Activated gamma-delta T cell treated with Interleukin-2 at 50 U/mL for 16 hours (primary cell): ENCODE results near the gene DGKZ.

Experiments
- DNase-seq: peaks from one replicate; pipeline ENCODE4 v3.0.0-alpha.2; 2020

Gene DGKZ

DNA sequence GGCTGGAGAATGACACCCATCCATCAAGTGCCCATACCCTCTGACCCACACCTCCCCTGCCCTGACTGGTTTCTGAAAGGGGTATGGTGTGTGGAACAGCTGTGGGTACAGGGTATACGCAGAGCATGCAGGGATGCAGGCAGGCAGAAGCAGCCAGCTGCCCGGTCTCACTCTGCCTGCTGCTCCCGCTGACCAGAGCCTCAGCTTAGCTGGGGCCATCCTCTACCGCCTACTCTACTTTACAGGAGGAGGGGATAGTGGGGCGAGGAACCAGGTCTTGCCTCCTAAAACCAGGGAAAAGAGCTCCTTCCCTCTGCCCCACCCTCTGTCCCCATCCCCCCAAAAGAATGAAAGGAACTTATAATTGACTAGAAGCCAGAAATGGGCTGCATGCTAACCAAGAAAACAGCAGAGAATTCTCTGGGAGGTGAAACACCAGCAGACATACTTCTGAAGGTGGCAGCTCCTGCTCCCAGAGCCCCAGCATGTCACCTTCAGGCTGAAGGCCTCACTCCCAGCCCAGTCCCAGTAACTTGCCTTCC lies 57.3 kb downstream of the DGKZ start:
- DNase-seq = no peak

- no peak for DNase-seq
Measured at GRCh38 chr11:46407635-46408034, 60.4 kb downstream of the DGKZ start.

DNA sequence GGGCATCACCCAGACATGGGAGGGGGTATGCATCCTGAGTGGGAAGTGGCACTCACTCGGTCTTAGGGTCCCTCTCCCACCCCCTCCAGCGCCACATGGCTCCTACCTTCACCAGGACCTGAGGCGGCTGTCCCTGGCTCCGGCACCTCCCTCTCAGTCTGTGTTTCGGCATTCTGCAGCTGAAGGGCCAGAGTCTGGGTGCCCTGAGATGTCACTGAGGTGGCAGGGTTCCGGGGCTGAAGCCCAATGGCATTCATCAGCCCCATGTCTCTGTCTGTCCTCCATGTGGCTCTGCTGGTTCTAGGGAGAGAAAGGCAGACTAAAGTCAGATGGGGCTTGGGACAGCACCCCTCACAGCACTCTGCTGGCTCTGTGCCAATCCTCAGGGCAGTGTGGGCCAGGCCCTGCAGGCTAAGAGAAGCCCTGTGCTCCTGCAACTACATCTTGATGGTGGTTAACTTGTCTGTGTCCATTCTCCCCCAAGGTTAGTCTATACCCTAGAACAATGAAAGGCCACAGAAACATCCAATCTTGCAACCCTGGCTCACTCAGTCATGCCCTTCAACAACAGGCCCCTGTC lies 61.2 kb downstream of the DGKZ start:
- no peak for DNase-seq

DNA sequence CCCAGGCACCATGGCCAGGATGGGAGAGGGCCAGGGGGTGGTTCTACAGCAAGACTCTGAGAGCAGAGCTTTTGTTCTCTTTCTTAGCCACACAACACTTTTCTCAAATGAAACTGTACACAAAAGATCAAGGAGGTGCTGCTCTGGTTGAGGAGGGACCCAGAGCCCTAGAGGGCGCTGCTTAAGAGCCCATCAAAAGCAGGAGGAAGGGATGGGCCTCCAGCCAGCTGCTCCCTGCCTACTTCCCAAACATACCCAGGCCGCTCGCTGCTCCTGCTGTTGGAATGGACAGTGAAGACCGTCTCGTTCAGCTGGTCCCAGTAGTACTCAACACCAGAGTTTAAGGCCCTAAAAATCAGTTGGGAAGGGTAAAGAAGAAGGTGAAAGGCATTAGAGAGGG lies 62.8 kb downstream of the DGKZ start:
- no peak for DNase-seq

- no peak for DNase-seq
Measured at GRCh38 chr11:46413760-46414465, 66.7 kb downstream of the DGKZ start.

DNA sequence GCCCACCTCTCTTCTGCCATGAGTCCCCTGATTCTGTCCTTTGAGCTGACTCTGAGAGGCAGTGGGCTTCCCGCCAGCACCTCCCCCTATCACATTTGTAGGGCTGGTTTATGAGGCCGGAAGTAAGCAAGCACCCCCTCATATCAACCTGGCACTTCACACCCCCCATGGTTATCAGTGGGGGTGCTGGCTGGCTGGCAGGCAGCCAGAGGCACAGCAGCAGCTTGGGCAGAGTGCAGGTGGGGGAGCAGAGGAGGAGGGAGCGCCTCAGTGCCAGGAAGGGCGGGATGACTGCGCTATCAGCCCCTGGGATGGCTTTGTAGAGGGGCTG lies 67.2 kb downstream of the DGKZ start:
- peak; percentile 19 for DNase-seq

- DNase-seq = no peak
Measured at GRCh38 chr11:46414879-46415278, 67.6 kb downstream of the DGKZ start.

DNA sequence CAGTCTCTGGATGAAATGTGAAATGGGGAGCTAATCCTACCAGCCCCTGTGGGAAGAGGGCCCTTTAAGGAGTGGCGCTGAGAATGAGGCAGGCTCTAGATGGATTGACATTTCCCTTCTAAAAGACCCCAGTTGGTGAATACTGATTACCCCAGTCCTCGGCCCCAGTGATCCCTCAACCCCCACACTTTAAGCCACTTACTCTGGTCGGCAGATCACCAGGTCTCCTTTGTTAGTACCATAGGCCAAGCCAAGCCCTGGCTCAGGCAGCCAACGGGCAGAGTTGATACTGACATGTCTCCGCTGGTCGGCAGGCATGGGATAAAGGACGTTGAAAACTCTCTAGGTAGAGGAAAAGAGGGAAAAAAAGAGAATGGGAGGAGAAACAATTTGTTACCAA lies 70.4 kb downstream of the DGKZ start:
- no peak for DNase-seq

DNA sequence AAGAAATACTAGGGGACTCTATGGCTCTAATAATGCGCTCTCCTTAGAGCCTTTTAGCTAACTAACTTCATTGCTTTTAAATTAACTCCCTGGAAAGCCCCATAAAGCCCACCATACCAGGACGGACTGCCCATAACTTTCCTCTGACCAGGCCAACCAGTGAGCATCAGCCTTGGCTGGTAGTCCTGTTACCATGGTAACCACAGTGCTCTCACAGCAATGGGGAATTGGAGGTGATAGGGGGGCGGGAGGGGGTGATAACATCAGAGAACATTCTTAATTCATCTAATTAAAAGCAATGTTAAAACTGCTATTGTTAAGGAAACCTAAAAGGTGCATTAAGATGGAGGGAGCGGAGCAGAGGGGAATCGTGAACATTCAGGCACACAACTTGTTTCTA lies 71.5 kb downstream of the DGKZ start:
- DNase-seq = no peak

DNA sequence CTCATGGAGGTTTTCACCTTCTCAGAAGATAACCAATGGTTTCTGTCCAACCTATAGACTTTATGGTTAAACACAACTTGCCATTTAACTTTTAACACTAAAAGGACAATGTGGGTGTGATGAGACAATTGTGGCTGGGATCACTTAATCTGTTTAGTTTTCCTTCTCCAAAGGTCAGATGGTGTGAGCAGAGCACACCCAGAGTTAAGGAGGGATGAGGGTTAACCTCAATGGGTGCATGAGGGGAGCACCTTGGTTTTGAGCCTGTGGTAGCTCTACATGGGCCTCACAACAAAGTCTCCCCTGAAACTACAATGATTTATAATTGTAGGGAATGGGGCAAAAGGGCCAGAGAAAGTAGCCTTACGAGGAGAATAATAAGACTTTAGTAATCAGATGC lies 73.2 kb downstream of the DGKZ start:
- DNase-seq = no peak

GRCh38 chr11:46421257-46421880 lies 74.1 kb downstream of the DGKZ start:
- DNase-seq = no peak

DNA sequence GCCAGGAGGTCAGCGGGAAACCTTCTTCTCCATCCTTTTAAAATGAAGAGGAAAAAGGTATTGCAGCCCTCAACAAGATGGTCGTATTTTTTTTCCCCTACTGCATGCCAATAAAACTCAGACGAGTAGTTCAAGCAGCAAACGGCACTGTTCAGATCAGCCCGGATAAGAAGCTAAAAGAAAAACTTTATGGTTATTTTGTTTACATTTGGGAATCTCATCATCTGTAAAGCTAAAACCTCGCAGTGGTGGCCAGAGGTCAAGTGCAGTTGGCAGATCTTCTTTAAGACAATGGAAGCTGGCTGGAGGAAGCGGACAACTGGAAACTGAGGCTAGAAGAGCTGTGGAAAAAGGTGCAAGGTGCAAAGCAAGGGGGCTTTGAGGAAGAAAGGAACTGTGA lies 75.3 kb downstream of the DGKZ start:
- DNase-seq = no peak

DNA sequence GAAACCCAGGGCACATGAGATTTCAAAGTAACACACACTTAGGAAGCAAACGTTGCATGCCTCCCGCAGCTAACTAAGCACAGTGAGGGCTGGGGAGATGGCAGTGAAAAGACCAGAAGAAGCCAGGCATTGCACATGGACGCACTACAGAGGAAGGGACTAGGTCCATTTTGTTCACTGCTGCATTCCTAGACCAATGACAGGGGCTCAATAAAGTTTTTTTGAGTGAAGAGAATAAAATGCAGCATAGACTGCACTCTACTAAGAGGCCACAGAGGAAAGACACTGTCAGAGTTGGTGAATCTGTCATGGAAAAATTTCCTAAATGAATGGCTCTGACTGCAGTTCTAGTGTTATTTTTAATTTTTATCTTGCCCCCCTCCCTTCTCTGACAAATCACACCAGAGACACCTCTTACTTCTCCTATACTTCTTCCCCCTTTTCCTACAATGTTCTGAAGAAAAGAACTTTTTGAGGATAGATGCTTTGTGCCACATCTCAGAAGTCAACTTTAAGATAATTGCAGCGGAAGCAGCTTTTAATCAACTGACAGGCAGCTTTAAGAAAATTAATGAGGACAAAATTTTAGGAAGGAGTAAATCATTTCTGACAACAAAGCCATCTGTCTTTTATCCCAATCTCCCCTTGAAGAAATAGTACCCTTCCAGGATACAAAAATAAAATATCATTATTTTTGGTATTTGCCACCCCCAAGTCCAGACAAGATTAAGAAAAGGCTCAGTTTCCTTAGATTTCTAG lies 79.1 kb downstream of the DGKZ start:
- no peak for DNase-seq

DNA sequence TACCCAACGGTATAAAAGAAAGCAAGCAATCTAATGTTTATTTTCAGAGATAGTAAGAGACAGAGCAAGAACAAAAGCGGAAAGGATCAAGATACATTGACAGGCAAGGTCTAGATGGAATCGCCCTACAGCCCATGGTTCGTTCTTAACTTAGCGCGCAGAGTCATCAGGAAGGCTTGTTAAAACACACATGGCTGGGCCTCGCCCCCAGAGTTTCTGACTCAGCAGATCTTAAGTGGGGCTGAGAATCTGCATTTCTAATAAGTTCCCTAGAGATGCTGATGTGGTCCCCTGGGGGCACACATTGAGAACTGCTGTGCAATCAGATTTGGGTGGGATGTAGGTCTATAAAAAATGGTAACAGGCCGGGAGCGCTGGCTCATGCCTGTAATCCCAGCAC lies 80.1 kb downstream of the DGKZ start:
- no peak for DNase-seq

DNA sequence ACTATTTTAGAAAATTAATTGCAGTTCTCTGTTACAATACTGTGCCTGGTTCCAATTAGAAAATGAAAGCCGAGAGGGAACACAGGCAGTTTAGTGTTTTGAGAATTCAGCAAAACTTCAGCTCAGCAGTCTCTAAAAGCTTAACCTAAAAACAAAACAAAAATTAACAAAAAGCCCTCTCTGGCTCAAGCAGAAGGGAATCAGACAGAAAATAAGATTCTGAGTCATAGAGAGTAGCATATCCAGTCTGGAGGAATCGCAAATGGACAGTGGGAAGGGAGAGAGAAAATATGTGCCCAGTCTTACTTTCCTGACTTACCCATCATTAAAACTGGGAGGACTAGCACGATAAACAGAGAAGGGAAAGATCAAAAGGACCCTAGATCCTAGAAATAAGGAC lies 82.5 kb downstream of the DGKZ start:
- DNase-seq = no peak
